CD14-positive monocyte (primary cell): ENCODE data around the gene CNIH3. TPM values are rescaled to one million over a fixed set of nuclear protein-coding genes. Genes with fewer than 3 reads are reported as not detected.

Source experiments
- DNase-seq, 3 donors: peaks; one replicate each; pipeline ENCODE4 v3.0.0-alpha.2; 2011 to 2022
- H2AFZ ChIP-seq: 2 replicates; pipeline ENCODE4 v1.6.0; 2012; ENCODE audit warnings: mild to moderate bottlenecking, low read depth, low read length, inconsistent platforms; ENCODE audit not compliant: insufficient read depth, poor library complexity, severe bottlenecking
- H3K27ac ChIP-seq, 2 donors: 1 replicate in 1 of 2; 2 replicates in 1 of 2; pipeline ENCODE4 v1.5.1; 2012 to 2013; ENCODE audit warnings: low read length in 2 of 2, control low read depth in 1 of 2, inconsistent platforms in 1 of 2, low read depth in 1 of 2, mild to moderate bottlenecking in 1 of 2
- H3K27me3 ChIP-seq, 2 donors: one replicate each; pipeline versions ENCODE4 v1.6.0 to v1.6.1; 2011 to 2013; ENCODE audit warnings: low read length in 2 of 2; ENCODE audit not compliant: control insufficient read depth in 2 of 2, insufficient read depth in 2 of 2
- H3K36me3 ChIP-seq, 2 donors: replicated peaks in 1 of 2; 1 replicate in 1 of 2; 2 replicates in 1 of 2; pipeline versions ENCODE4 v1.5.1 to v1.6.1; 2012 to 2013; ENCODE audit warnings: low read length in 2 of 2, control low read depth in 1 of 2, inconsistent platforms in 1 of 2, mild to moderate bottlenecking in 1 of 2; ENCODE audit not compliant: insufficient read depth in 2 of 2, control insufficient read depth in 1 of 2
- H3K4me1 ChIP-seq, 2 donors: 1 replicate in 1 of 2; 2 replicates in 1 of 2; pipeline versions ENCODE4 v1.5.1 to v1.6.1; 2012 to 2013; ENCODE audit warnings: low read length in 2 of 2, control low read depth in 1 of 2, inconsistent platforms in 1 of 2, mild to moderate bottlenecking in 1 of 2, moderate library complexity in 1 of 2; ENCODE audit not compliant: insufficient read depth in 2 of 2, control insufficient read depth in 1 of 2
- H3K4me2 ChIP-seq: replicated peaks from 2 replicates; pipeline ENCODE3; 2012; ENCODE audit warnings: low read length, moderate library complexity, mild to moderate bottlenecking; ENCODE audit not compliant: poor library complexity, severe bottlenecking; ENCODE audit errors: extremely low read depth
- H3K4me3 ChIP-seq, 3 experiments: fragments of 200-600 bp in 1 of 3; sonication (generic) in 1 of 3; replicated peaks in 1 of 3; 1 replicate in 2 of 3; 2 replicates in 1 of 3; pipeline ENCODE4 v1.5.1; 2011 to 2013; ENCODE audit warnings: low read length in 3 of 3, mild to moderate bottlenecking in 3 of 3, control low read depth in 2 of 3, low read depth in 2 of 3, inconsistent platforms in 1 of 3, moderate library complexity in 1 of 3
- H3K79me2 ChIP-seq: 2 replicates; pipeline ENCODE4 v1.6.0; 2012; ENCODE audit warnings: mild to moderate bottlenecking, control low read depth, inconsistent platforms, low read length, moderate library complexity; ENCODE audit not compliant: insufficient read depth
- H3K9ac ChIP-seq: 2 replicates; pipeline ENCODE4 v1.6.0; 2017; ENCODE audit warnings: low read length, mild to moderate bottlenecking; ENCODE audit not compliant: insufficient read depth, poor library complexity, severe bottlenecking
- H3K9me3 ChIP-seq, 2 donors: replicated peaks in 1 of 2; 1 replicate in 1 of 2; 2 replicates in 1 of 2; pipeline versions ENCODE4 v1.5.1 to v1.6.1; 2012 to 2013; ENCODE audit warnings: low read length in 2 of 2, control low read depth in 1 of 2; ENCODE audit not compliant: control insufficient read depth in 1 of 2, insufficient read depth in 1 of 2
- H4K20me1 ChIP-seq: 2 replicates; pipeline ENCODE4 v1.6.0; 2012; ENCODE audit warnings: mild to moderate bottlenecking, low read length, control low read depth, moderate library complexity; ENCODE audit not compliant: insufficient read depth
- H3K27ac Mint-ChIP-seq, 7 donors: one replicate each; pipeline ENCODE4 v1.8.0; 2020; ENCODE audit warnings: mild to moderate bottlenecking in 7 of 7, mixed read lengths in 7 of 7, moderate library complexity in 6 of 7, inconsistent platforms in 2 of 7
- H3K27me3 Mint-ChIP-seq, 3 donors: one replicate each; pipeline ENCODE4 v1.8.0; 2021 to 2022; ENCODE audit warnings: low read depth in 3 of 3, mild to moderate bottlenecking in 3 of 3, mixed read lengths in 3 of 3, moderate library complexity in 3 of 3, inconsistent platforms in 1 of 3
- H3K36me3 Mint-ChIP-seq, 2 donors: one replicate each; pipeline ENCODE4 v1.8.0; 2020; ENCODE audit warnings: mixed read lengths in 2 of 2, inconsistent platforms in 1 of 2, mild to moderate bottlenecking in 1 of 2
- H3K4me1 Mint-ChIP-seq: one replicate; pipeline ENCODE4 v1.8.0; 2020; ENCODE audit warnings: mild to moderate bottlenecking, mixed read lengths
- H3K4me3 Mint-ChIP-seq, 2 donors: one replicate each; pipeline ENCODE4 v1.8.0; 2020; ENCODE audit warnings: mild to moderate bottlenecking in 2 of 2, mixed read lengths in 2 of 2, moderate library complexity in 1 of 2
- H3K9me3 Mint-ChIP-seq, 7 donors: one replicate each; pipeline ENCODE4 v1.8.0; 2020 to 2022; ENCODE audit warnings: mixed read lengths in 7 of 7, mild to moderate bottlenecking in 6 of 7, moderate library complexity in 6 of 7, inconsistent platforms in 2 of 7
- CTCF ChIP-seq: fragments of 200-600 bp; IDR thresholded peaks from one replicate; pipeline ENCODE4 v1.8.0; 2022; ENCODE audit warnings: antibody characterized with exemption, mild to moderate bottlenecking
- WGBS: methylation state at CpG from one replicate; pipeline ENCODE4 v1.1.5; 2013; ENCODE audit warnings: missing lambda C conversion rate; ENCODE audit not compliant: insufficient coverage; 5-methylcytosine and 5-hydroxymethylcytosine counted together
- intact Hi-C, 2 donors: fragments of 100-400 bp; cut with micrococcal nuclease; formaldehyde crosslinking; loops; one replicate each; pipeline versions ENCODE4 v1.15.0 to v1.15.1; 2023
- polyA plus RNA-seq, 3 donors: library from polyadenylated mRNA; depleted of rRNA in 1 of 3; unstranded in 2 of 3; stranded (reverse) in 1 of 3; fragments of 300-500 nt in 2 of 3; fragments of >200 nt in 1 of 3; fragmentation: Illumina TruSeq in 2 of 3; gene quantifications; 1 replicate in 2 of 3; 2 replicates in 1 of 3; pipeline ENCODE4 v1.2.3, GENCODE V29; 2012 to 2021

CNIH3 gene
- polyA plus RNA-seq, 3 donors, result 0.37 TPM; not detected in 2

GRCh38 chr1:224585051-224585450 is 31.1 kb upstream of the CNIH3 start:
- Mint-ChIP-seq H3K36me3 (no peaks in the 10 kb centered on the region), H3K4me3 (no peak overlapping the region), H3K9me3 (peaks cover 0 to 10% (median 6%) of the 10 kb centered on the region in 7 donors), H3K27me3 (peaks cover 2 to 5% (median 3%) of the 10 kb centered on the region in 3 donors), H3K4me1 (no peaks in the 10 kb centered on the region), H3K27ac (no peak overlapping the region)
- peaks cover 0 to 3% of the 10 kb centered on the region in 2 donors for H3K9me3 ChIP-seq
- H2AFZ ChIP-seq, result no peak overlapping the region
- no peak overlapping the region for H3K27ac ChIP-seq
- no peak overlapping the region for H3K4me2 ChIP-seq
- intact Hi-C loops, result no loop called here
- no peaks in the 10 kb centered on the region for H3K4me1 ChIP-seq
- H3K79me2 ChIP-seq, result no peaks in the 10 kb centered on the region
- H3K27me3 ChIP-seq, result no peaks in the 10 kb centered on the region
- WGBS, result 100% methylated on average over 4 of the region's 10 CpGs
- DNase-seq, result no peak
- no peak for TF ChIP-seq CTCF
- H3K4me3 ChIP-seq, result no peak overlapping the region
- H3K9ac ChIP-seq, result no peak overlapping the region
- no peaks in the 10 kb centered on the region for H4K20me1 ChIP-seq
- H3K36me3 ChIP-seq, result no peaks in the 10 kb centered on the region

- DNase-seq, result no peak
- no peak overlapping the region for H2AFZ ChIP-seq
- WGBS, result 93% methylated on average over 2 of the region's 3 CpGs
- H3K4me2 ChIP-seq, result no peak overlapping the region
- H3K4me1 ChIP-seq, result no peaks in the 10 kb centered on the region
- no peaks in the 10 kb centered on the region for H3K27me3 ChIP-seq
- no peaks in the 10 kb centered on the region for H3K79me2 ChIP-seq
- H4K20me1 ChIP-seq, result no peaks in the 10 kb centered on the region
- H3K4me3 ChIP-seq, result no peak overlapping the region
- intact Hi-C loops, result no loop called here
- no peak overlapping the region for H3K27ac ChIP-seq
- Mint-ChIP-seq H3K36me3 (no peaks in the 10 kb centered on the region), H3K27me3 (peaks cover 0 to 2% (median 1%) of the 10 kb centered on the region in 3 donors), H3K27ac (no peak overlapping the region), H3K9me3 (peaks cover 0 to 10% (median 6%) of the 10 kb centered on the region in 7 donors), H3K4me1 (peaks cover under 1% of the 10 kb centered on the region), H3K4me3 (no peak overlapping the region)
- no peak for TF ChIP-seq CTCF
- H3K36me3 ChIP-seq, result no peaks in the 10 kb centered on the region
- peaks cover 0 to 3% of the 10 kb centered on the region in 2 donors for H3K9me3 ChIP-seq
- H3K9ac ChIP-seq, result no peak overlapping the region
Observed at GRCh38 chr1:224587051-224587450, 29.1 kb upstream of the CNIH3 start.
